ENCODE data around the gene AQP5.

DNA sequence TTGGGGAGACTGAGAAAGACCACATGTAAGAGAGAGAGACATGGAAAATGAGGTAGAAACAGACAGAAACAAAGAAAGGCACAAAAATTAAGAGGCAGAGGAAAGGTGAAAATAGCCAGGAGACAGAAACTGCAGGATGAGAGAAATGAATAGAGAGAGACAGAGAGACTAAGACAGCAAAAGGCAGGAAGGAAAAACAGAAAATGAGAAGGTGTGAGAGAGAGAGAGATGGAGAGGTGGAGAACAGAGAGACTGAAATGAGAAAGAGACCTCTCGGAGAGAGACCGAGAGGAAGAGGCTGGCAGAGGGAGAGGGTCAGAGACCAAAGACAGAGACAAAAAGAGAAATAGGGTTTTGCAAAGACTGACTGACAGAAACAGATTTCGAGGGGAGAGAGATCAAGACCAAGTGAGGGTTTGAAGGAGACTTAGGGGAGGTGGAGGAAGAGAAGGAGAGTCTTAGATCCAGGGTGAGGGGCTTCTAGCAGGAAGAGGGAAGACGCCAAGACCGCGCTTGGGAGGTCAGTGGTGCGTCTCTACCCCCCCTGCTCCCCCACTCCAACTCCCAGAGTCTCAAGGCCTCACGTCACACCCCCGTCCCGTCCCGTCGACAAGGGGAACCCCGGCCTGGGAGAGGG, 1.1 kb upstream of the AQP5 start:
- TF ChIP-seq, protein P1, sequence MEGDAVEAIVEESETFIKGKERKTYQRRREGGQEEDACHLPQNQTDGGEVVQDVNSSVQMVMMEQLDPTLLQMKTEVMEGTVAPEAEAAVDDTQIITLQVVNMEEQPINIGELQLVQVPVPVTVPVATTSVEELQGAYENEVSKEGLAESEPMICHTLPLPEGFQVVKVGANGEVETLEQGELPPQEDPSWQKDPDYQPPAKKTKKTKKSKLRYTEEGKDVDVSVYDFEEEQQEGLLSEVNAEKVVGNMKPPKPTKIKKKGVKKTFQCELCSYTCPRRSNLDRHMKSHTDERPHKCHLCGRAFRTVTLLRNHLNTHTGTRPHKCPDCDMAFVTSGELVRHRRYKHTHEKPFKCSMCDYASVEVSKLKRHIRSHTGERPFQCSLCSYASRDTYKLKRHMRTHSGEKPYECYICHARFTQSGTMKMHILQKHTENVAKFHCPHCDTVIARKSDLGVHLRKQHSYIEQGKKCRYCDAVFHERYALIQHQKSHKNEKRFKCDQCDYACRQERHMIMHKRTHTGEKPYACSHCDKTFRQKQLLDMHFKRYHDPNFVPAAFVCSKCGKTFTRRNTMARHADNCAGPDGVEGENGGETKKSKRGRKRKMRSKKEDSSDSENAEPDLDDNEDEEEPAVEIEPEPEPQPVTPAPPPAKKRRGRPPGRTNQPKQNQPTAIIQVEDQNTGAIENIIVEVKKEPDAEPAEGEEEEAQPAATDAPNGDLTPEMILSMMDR (IDR thresholded peaks at IDR 0.05; ENCODE audit: insufficient read depth, low read length): no peak
- TF ChIP-seq SPI1 (IDR thresholded peaks at IDR 0.05; ENCODE audit: borderline replicate concordance, low read depth) (no peak), POLR2AphosphoS5 (IDR thresholded peaks at IDR 0.05; ENCODE audit: low read depth) (no peak)

Data from HL-60 (cell line).